ENCODE measurements around the gene ASPDH.
"Not testable (repeated sequence)": the region's sequence is repeated elsewhere in the genome, so short reads cannot be mapped to it uniquely, and the experiment has no call there.

Gene ASPDH

GRCh38 chr19:50476224-50476906, 37.3 kb downstream of the ASPDH start, which contains the start of the genes EMC10 and GARIN5A:
EMC10 (plus strand) TSS chr19:50476507; CDS start chr19:50476545, 38 bp downstream.
GARIN5A (minus strand) TSS chr19:50476848; CDS start chr19:50476388, 460 bp downstream.
- peak; percentile 52 to 80 for DNase-seq

- DNase-seq: no peak
These were observed 37.9 kb downstream of the ASPDH start for GRCh38 chr19:50475736-50476223.

- DNase-seq: no peak
These were observed 38.6 kb downstream of the ASPDH start for GRCh38 chr19:50475101-50475568.

GRCh38 chr19:50473336-50473735, 40.4 kb downstream of the ASPDH start:
- not testable (repeated sequence) for DNase-seq

- DNase-seq: no peak
These were observed 44.9 kb downstream of the ASPDH start for GRCh38 chr19:50468818-50469217.

- no peak for DNase-seq
These were observed 46.1 kb downstream of the ASPDH start for GRCh38 chr19:50467566-50467965.

GRCh38 chr19:50466706-50467039, 47.0 kb downstream of the ASPDH start:
- DNase-seq: no peak

GRCh38 chr19:50465986-50466705, 47.6 kb downstream of the ASPDH start:
- DNase-seq: no peak

- DNase-seq: no peak
These were observed 48.7 kb downstream of the ASPDH start for GRCh38 chr19:50465000-50465399.

GRCh38 chr19:50464348-50464747, 49.4 kb downstream of the ASPDH start:
- DNase-seq: no peak

- DNase-seq: no peak
These were observed 50.7 kb downstream of the ASPDH start for GRCh38 chr19:50462970-50463369.

Data from NCI-H187 (cell line).